ENCODE data around the gene ZNF48.
"Not testable (repeated sequence)": the region's sequence is repeated elsewhere in the genome, so short reads cannot be mapped to it uniquely, and the experiment has no call there.

The ZNF48 gene

DNA sequence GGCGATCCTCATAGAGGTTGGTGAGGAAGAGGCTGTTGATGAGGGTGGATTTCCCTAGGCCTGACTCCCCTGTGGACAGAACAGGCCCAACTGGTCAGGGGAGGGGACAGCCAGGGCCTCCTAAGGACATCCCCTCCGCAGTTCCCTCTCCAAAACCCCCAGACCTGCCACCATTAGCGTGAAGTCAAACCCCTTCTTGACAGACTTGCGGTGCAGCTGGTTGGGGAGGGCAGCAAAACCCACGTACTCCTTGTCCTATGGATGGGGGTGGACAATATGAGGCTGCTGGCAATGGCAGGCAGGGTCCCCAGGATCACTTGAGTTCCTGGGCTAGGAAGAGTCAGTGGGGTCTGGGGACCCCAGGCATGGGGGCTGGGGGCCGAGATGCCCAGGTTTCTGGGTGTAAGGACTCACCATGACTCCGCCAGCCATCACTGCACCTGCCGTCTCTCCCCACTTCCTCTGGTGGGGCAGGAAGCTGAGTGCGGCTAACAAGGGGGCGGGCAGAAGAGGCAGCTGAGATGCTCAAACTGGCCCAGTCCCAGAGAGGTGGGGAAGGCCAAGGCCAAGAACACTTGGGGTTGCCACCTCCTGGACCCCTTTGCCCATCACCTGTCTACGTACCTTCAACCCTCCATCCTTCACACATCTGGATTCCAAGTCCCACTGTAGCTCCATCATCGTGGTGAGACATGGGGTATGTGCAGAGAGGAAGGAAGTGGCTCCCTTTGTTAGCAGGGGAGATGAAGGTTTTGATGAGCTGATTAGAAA lies 12.9 kb upstream of the ZNF48 start, which contains the start of gene SEPTIN1:
Gene SEPTIN1 (minus strand): TSS at position 451 of the 771 bp plus-strand sequence. CDS start 19 bp downstream, at position 432.
- Histone ChIP-seq H3K27ac (no peak within 1 kb of the TSS), H3K9ac (ENCODE audit: insufficient read length) (no peak within 1 kb of the TSS), H3K36me3 (ENCODE audit: insufficient read depth, low read length) (no peaks in the 10 kb centered on the region), H3K4me3 (no peak within 1 kb of the TSS), H3K9me3 (ENCODE audit: low read depth, low read length) (no peaks in the 10 kb centered on the region)
- TF ChIP-seq POLR2AphosphoS5 (IDR thresholded peaks at IDR 0.05; ENCODE audit: borderline replicate concordance, low read depth, low read length) = no peak
- no peak for TF ChIP-seq EZH2 (IDR thresholded peaks at IDR 0.05)
- TF ChIP-seq FOXP2 (optimal IDR thresholded peaks at IDR 0.05; ENCODE audit: control extremely low read depth, extremely low read length, insufficient read depth) = no peak
- DNase-seq (ENCODE audit: low read depth, low spot score) = no peak

- H3K27ac ChIP-seq = no peak overlapping the region
- no peak overlapping the region for H3K4me3 ChIP-seq
- DNase-seq (ENCODE audit: low read depth, low spot score) = no peak
- TF ChIP-seq POLR2AphosphoS5 (IDR thresholded peaks at IDR 0.05; ENCODE audit: borderline replicate concordance, low read depth, low read length) (no peak), FOXP2 (optimal IDR thresholded peaks at IDR 0.05; ENCODE audit: control extremely low read depth, extremely low read length, insufficient read depth) (no peak), EZH2 (IDR thresholded peaks at IDR 0.05) (no peak)
- no peaks in the 10 kb centered on the region for H3K36me3 ChIP-seq (ENCODE audit: insufficient read depth, low read length)
- H3K9ac ChIP-seq (ENCODE audit: insufficient read length) = no peak overlapping the region
- H3K9me3 ChIP-seq (ENCODE audit: low read depth, low read length) = no peaks in the 10 kb centered on the region
Measured at GRCh38 chr16:30383521-30383920, 11.7 kb upstream of the ZNF48 start.

GRCh38 chr16:30394592-30395154 lies 547 bp upstream of the ZNF48 start:
- Histone ChIP-seq H3K4me3 (peak overlapping the region; percentile 93), H3K36me3 (ENCODE audit: insufficient read depth, low read length) (peaks cover 7% of the 10 kb centered on the region; the same call in 1 of the 2 replicates), H3K27ac (peak overlapping the region; percentile 91), H3K9me3 (ENCODE audit: low read depth, low read length) (no peaks in the 10 kb centered on the region), H3K9ac (ENCODE audit: insufficient read length) (peak overlapping the region; percentile 95)
- DNase-seq (ENCODE audit: low read depth, low spot score) = no peak
- TF ChIP-seq EZH2 (IDR thresholded peaks at IDR 0.05) (no peak), POLR2AphosphoS5 (IDR thresholded peaks at IDR 0.05; ENCODE audit: borderline replicate concordance, low read depth, low read length) (no peak), FOXP2 (optimal IDR thresholded peaks at IDR 0.05; ENCODE audit: control extremely low read depth, extremely low read length, insufficient read depth) (no peak)

DNA sequence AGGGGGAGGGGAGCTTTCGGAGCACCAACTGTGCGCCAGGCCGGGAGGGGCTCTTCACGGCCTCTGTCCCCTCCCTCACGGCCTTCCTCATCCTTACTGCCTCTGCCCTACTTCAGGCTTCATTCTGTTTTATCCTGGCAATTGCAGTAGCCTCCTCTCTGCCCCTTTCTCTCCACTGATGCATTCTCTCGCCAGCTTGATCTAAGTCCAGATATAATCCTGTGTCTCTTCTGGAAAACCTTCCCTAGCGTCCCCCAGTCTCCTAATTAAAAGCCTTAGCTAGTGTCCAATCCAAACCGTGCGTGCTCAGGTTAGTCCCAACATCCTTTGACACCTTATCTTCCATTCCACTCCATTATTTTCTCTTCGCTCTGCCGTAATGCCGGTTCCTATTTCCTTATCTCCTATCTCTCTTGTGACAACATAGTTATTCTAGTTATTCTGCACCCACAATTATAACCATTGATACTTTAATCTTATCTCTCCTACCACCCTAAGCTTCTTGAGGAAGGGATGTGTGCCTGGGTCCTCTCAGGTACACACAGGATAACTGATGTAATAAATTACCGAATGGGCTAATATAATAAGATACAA lies 869 bp downstream of the ZNF48 start:
- Histone ChIP-seq H3K27ac (peak overlapping the region; percentile 52), H3K9ac (ENCODE audit: insufficient read length) (peak overlapping the region; percentile 95), H3K4me3 (peak overlapping the region; percentile 93), H3K36me3 (ENCODE audit: insufficient read depth, low read length) (peaks cover 7% of the 10 kb centered on the region; the same call in 1 of the 2 replicates), H3K9me3 (ENCODE audit: low read depth, low read length) (no peaks in the 10 kb centered on the region)
- TF ChIP-seq POLR2AphosphoS5 (IDR thresholded peaks at IDR 0.05; ENCODE audit: borderline replicate concordance, low read depth, low read length) = no peak
- no peak for TF ChIP-seq EZH2 (IDR thresholded peaks at IDR 0.05)
- no peak for TF ChIP-seq FOXP2 (optimal IDR thresholded peaks at IDR 0.05; ENCODE audit: control extremely low read depth, extremely low read length, insufficient read depth)
- DNase-seq (ENCODE audit: low read depth, low spot score) = no peak

DNA sequence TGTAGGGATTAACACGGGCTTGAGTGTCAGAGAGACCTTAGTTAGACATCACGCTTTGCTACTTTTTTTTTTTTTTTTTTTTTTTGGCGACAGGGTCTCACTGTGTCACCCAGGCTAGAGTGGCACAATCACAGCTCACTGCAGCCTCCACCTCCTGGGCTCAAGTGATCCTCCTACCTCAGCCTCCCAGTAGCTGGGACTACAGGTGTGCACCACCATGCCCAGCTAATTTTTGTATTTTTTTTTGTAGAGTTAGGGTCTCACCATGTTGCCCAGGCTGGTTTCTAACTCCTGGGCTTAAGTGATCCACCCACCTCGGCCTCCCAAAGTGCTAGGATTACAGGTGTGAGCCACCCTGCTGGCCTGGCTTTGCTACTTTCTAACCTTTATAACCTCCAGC lies 1.4 kb downstream of the ZNF48 start:
- not testable (repeated sequence) for DNase-seq (ENCODE audit: low read depth, low spot score); H3K4me3 ChIP-seq; H3K36me3 ChIP-seq (ENCODE audit: insufficient read depth, low read length); H3K9ac ChIP-seq (ENCODE audit: insufficient read length); H3K9me3 ChIP-seq (ENCODE audit: low read depth, low read length); H3K27ac ChIP-seq

DNA sequence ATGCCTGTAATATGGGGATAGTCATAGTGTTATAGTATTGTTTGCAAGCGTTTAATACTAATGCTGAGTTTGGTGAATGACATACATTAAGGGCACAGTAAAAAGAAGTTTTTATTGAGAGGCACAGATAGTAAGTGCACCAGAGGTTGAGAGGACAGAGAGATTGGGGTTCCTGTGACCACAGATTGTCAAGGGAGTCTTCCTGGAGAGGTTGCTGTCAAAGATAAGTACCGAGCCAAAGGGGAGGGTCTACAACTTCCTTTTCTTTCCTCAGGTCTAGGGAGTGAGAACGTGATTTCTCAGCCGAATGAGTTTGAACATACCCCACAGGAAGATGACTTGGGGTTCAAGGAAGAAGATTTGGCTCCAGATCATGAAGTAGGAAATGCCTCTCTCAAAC lies 1.8 kb downstream of the ZNF48 start:
- no peak overlapping the region for H3K9ac ChIP-seq (ENCODE audit: insufficient read length)
- no peak for DNase-seq (ENCODE audit: low read depth, low spot score)
- no peaks in the 10 kb centered on the region for H3K9me3 ChIP-seq (ENCODE audit: low read depth, low read length)
- no peak for TF ChIP-seq FOXP2 (optimal IDR thresholded peaks at IDR 0.05; ENCODE audit: control extremely low read depth, extremely low read length, insufficient read depth)
- peak overlapping the region; percentile 37; the same call in 1 of the 2 replicates for H3K27ac ChIP-seq
- H3K36me3 ChIP-seq (ENCODE audit: insufficient read depth, low read length) = peaks cover 7% of the 10 kb centered on the region; the same call in 1 of the 2 replicates
- no peak overlapping the region for H3K4me3 ChIP-seq

DNA sequence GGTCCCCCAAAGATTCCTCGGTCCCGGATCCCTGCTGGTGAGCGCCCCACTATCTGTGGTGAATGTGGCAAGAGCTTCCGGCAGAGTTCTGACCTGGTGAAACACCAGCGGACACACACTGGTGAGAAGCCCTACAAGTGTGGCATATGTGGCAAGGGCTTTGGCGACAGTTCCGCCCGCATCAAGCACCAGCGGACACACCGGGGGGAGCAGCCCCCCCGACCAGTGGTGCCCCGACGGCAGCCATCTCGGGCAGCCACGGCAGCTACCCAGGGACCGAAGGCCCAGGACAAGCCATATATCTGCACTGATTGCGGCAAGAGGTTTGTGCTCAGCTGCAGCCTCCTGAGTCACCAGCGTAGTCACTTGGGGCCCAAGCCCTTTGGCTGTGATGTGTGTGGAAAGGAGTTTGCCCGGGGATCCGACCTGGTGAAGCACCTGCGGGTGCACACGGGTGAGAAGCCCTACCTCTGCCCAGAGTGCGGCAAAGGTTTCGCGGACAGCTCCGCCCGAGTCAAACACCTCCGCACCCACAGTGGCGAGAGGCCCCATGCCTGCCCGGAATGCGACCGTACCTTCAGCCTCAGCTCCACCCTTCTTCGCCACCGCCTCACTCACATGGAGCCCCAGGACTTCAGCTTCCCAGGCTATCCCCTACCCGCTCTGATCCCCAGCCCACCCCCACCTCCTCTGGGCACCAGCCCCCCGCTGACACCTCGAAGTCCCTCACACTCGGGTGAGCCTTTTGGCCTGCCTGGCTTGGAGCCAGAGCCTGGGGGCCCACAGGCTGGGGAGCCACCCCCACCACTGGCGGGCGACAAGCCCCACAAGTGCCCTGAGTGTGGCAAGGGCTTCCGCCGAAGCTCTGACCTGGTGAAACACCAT lies 2.8 kb downstream of the ZNF48 start:
- no peak overlapping the region for H3K27ac ChIP-seq
- H3K4me3 ChIP-seq = no peak overlapping the region
- no peaks in the 10 kb centered on the region for H3K9me3 ChIP-seq (ENCODE audit: low read depth, low read length)
- no peak overlapping the region for H3K9ac ChIP-seq (ENCODE audit: insufficient read length)
- no peak for TF ChIP-seq FOXP2 (optimal IDR thresholded peaks at IDR 0.05; ENCODE audit: control extremely low read depth, extremely low read length, insufficient read depth)
- no peak for TF ChIP-seq POLR2AphosphoS5 (IDR thresholded peaks at IDR 0.05; ENCODE audit: borderline replicate concordance, low read depth, low read length)
- TF ChIP-seq EZH2 (IDR thresholded peaks at IDR 0.05) = no peak
- no peak for DNase-seq (ENCODE audit: low read depth, low spot score)
- peaks cover 7% of the 10 kb centered on the region; the same call in 1 of the 2 replicates for H3K36me3 ChIP-seq (ENCODE audit: insufficient read depth, low read length)
